ENCODE measurements around the gene HRH1.

DNA sequence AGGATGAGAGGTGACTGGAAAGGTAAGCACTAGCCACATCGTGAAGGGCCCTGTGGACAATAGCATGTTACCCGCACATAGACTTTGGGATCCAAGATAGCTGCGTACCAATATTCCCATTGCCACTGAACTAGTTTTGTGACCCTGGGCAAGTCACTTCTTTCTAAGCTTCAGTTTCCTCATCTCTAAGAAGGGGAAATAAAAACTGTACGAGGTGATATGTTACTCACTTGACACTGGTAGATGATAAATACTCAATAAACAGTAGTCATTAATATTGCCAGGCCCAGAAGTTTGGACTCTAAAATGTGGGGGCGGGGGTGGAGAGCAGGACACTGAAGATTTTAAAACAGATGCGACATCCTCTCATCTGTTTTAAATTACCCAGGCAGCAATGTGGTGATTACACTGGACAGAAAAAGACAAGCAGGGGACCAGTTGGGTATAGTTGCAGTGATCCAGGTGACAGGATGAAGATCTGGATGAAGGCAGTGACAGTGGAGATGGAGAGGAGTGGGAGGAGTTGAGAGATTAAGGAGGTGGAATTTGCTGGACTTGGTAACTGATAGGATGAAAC is 120.4 kb downstream of the HRH1 start:
- TF ChIP-seq, protein P1, sequence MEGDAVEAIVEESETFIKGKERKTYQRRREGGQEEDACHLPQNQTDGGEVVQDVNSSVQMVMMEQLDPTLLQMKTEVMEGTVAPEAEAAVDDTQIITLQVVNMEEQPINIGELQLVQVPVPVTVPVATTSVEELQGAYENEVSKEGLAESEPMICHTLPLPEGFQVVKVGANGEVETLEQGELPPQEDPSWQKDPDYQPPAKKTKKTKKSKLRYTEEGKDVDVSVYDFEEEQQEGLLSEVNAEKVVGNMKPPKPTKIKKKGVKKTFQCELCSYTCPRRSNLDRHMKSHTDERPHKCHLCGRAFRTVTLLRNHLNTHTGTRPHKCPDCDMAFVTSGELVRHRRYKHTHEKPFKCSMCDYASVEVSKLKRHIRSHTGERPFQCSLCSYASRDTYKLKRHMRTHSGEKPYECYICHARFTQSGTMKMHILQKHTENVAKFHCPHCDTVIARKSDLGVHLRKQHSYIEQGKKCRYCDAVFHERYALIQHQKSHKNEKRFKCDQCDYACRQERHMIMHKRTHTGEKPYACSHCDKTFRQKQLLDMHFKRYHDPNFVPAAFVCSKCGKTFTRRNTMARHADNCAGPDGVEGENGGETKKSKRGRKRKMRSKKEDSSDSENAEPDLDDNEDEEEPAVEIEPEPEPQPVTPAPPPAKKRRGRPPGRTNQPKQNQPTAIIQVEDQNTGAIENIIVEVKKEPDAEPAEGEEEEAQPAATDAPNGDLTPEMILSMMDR (IDR thresholded peaks at IDR 0.05), result no peak
- no peak for TF ChIP-seq EZH2 (IDR thresholded peaks at IDR 0.05; ENCODE audit: borderline replicate concordance, insufficient read depth, low read depth, low read length, poor library complexity, severe bottlenecking)
